CD4-positive, alpha-beta T cell (primary cell): ENCODE results near the gene TMEM203. TPM values are rescaled to one million over a fixed set of nuclear protein-coding genes. Genes with fewer than 3 reads are reported as not detected.

Experiments
- ATAC-seq: fragments of 200-7000 bp; cut with Tn5 transposase; one replicate; pipeline ENCODE4 v1.10.0; 2022; ENCODE audit warnings: mild to moderate bottlenecking; ENCODE audit not compliant: poor library complexity
- CTCF ChIA-PET: fragments of 350-600 bp; sonication (Branson Sonifier 250); formaldehyde crosslinking; loops from one replicate; lab custom pipeline; 2021; ENCODE audit warnings: antibody characterized with exemption, inconsistent platforms; lab: Charles Lee
- POLR2A ChIA-PET: fragments of 350-600 bp; sonication (Branson Sonifier 250); formaldehyde crosslinking; loops from one replicate; lab custom pipeline; 2021; ENCODE audit warnings: antibody characterized with exemption, inconsistent platforms; lab: Charles Lee
- DNase-seq, 14 experiments: peaks; one replicate each; pipeline ENCODE4 v3.0.0-alpha.2; 2013 to 2020; ENCODE audit warnings: mixed read lengths in 2 of 14
- H3K27ac ChIP-seq, 2 donors: one replicate each; pipeline versions ENCODE4 v1.5.1 to v1.7.0; 2013; ENCODE audit warnings: low read length in 2 of 2, low read depth in 1 of 2, mild to moderate bottlenecking in 1 of 2
- H3K27me3 ChIP-seq, 2 experiments: 1 replicate in 1 of 2; 2 replicates in 1 of 2; pipeline versions ENCODE4 v1.6.1 to v1.7.0; 2013; ENCODE audit warnings: low read length in 2 of 2, control low read depth in 1 of 2, mild to moderate bottlenecking in 1 of 2, moderate library complexity in 1 of 2; ENCODE audit not compliant: insufficient read depth in 2 of 2, control insufficient read depth in 1 of 2
- H3K36me3 ChIP-seq: one replicate; pipeline ENCODE4 v1.6.1; 2013; ENCODE audit warnings: low read length, control low read depth; ENCODE audit not compliant: insufficient read depth
- H3K4me1 ChIP-seq: one replicate; pipeline ENCODE4 v1.6.1; 2013; ENCODE audit warnings: low read length, control low read depth; ENCODE audit not compliant: insufficient read depth
- H3K4me3 ChIP-seq: one replicate; pipeline ENCODE4 v1.5.1; 2013; ENCODE audit warnings: mild to moderate bottlenecking, low read length, moderate library complexity
- H3K9me3 ChIP-seq, 2 experiments: 1 replicate in 1 of 2; 2 replicates in 1 of 2; pipeline versions ENCODE4 v1.6.1 to v1.7.0; 2013; ENCODE audit warnings: low read length in 2 of 2, mild to moderate bottlenecking in 2 of 2, control low read depth in 1 of 2, moderate library complexity in 1 of 2; ENCODE audit not compliant: control insufficient read depth in 1 of 2, insufficient read depth in 1 of 2
- H3K27ac Mint-ChIP-seq: one replicate; pipeline ENCODE4 v1.8.0; 2020; ENCODE audit warnings: mixed read lengths
- H3K27me3 Mint-ChIP-seq: one replicate; pipeline ENCODE4 v1.8.0; 2021; ENCODE audit warnings: mixed read lengths
- H3K36me3 Mint-ChIP-seq: one replicate; pipeline ENCODE4 v1.8.0; 2021; ENCODE audit warnings: low read depth, mixed read lengths
- H3K4me1 Mint-ChIP-seq: one replicate; pipeline ENCODE4 v1.8.0; 2021; ENCODE audit warnings: low read depth, mixed read lengths
- H3K4me3 Mint-ChIP-seq: one replicate; pipeline ENCODE4 v1.8.0; 2020; ENCODE audit warnings: mild to moderate bottlenecking, mixed read lengths
- H3K9me3 Mint-ChIP-seq: one replicate; pipeline ENCODE4 v1.8.0; 2020; ENCODE audit warnings: mixed read lengths
- intact Hi-C, 2 experiments: fragments of 100-400 bp; cut with DNase I in 1 of 2; cut with micrococcal nuclease in 1 of 2; formaldehyde crosslinking; loops; one replicate each; pipeline versions ENCODE4 v1.15.1 to v1.9.0; 2023 to 2025; cut with DNase I, micrococcal nuclease
- total RNA-seq, 174 experiments: library from RNA in 2 of 174; stranded (reverse) in 2 of 174; gene quantifications; one replicate each; pipeline ENCODE4 v1.2.3 and lab custom pipeline; 2021 to 2026
- TF ChIP-seq, protein P1 (sequence below): fragments of 200-600 bp; IDR thresholded peaks from one replicate; pipeline ENCODE4 v1.8.0; 2022; ENCODE audit warnings: antibody characterized with exemption, mild to moderate bottlenecking

Gene TMEM203
- total RNA-seq, 2 experiments from 2014 or later: 18.2 to 18.7 TPM

DNA sequence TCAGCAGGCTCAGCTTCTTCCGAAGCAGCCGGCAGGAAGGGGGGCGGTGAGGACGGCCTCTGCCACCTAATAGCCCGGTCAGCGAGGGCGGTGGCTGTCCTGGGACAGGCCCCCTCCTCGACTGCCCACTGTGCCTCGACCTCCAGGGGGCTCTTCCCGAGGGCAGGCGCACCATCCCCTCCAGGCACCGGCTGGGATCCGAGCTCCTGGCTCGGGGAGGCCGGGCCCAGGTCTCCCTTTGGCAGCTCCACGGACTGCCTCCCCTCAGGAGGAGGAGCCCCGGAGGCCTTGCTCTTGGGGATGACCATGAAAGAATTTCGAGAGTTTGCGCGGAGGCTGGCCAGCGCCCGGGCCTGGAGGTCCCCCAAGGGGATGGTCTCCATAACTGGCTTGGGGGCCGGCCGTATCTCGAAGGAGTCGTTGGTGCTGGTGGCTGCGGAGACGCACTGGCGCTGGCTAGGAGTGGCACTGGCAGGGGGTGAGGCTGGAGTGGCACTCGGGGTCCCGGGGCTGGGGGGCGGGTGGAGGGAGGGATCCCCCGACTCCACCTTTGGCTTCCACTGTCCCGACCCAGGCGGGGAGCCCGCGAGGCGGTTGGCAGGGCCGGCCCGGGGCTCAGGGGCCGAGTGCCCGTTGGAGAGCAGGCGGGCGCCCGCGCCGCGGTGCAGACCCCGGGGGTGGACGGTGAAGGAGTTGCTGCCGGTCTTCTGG lies 5.9 kb downstream of the TMEM203 start:
- no peak overlapping the region for H3K27ac ChIP-seq

DNA sequence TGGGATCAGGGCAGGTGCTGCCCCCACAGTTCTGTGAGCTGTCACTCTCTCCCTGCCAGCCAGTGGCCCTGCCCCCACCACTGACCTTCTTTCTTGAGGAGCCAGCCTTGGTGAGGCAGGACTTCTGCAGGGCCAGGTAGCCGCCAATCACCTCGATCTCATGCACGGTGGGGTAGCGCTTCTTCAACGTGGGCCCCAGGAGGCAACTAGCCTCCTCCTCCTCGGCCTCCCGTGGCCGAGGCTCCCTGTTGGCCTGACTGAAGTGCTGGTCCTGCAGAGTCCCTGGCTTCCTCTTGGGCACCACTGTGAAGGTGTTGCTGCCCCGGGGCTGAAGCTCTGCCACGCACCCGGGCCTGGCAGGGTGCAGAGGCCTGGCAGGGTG lies 6.6 kb downstream of the TMEM203 start:
- DNase-seq: no peak
- H3K4me3 ChIP-seq: no peak overlapping the region
- no peak overlapping the region for H3K27ac ChIP-seq
- H3K36me3 ChIP-seq: no peaks in the 10 kb centered on the region
- TF ChIP-seq, protein P1, sequence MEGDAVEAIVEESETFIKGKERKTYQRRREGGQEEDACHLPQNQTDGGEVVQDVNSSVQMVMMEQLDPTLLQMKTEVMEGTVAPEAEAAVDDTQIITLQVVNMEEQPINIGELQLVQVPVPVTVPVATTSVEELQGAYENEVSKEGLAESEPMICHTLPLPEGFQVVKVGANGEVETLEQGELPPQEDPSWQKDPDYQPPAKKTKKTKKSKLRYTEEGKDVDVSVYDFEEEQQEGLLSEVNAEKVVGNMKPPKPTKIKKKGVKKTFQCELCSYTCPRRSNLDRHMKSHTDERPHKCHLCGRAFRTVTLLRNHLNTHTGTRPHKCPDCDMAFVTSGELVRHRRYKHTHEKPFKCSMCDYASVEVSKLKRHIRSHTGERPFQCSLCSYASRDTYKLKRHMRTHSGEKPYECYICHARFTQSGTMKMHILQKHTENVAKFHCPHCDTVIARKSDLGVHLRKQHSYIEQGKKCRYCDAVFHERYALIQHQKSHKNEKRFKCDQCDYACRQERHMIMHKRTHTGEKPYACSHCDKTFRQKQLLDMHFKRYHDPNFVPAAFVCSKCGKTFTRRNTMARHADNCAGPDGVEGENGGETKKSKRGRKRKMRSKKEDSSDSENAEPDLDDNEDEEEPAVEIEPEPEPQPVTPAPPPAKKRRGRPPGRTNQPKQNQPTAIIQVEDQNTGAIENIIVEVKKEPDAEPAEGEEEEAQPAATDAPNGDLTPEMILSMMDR: no peak
- H3K27ac Mint-ChIP-seq: no peak overlapping the region
- H3K9me3 Mint-ChIP-seq: no peaks in the 10 kb centered on the region
- peaks cover 0 to 6% of the 10 kb centered on the region in 2 experiments for H3K9me3 ChIP-seq
- CTCF ChIA-PET: no interaction called here
- no peaks in the 10 kb centered on the region for H3K36me3 Mint-ChIP-seq
- POLR2A ChIA-PET: interaction anchor here (1.1 kb wide), 1 partner anchor 10 kb away, joined by 5 read pairs; the partner anchor contains the start of genes ANAPC2 and SSNA1
- H3K27me3 ChIP-seq: no peaks in the 10 kb centered on the region
- no peak for ATAC-seq
- no peaks in the 10 kb centered on the region for H3K27me3 Mint-ChIP-seq
- intact Hi-C loops: loop anchor here in 1 of 2 experiments (1.0 kb wide), 1 partner anchor 10 kb away; no protein-coding TSS in a partner anchor
- peaks cover 10% of the 10 kb centered on the region for H3K4me1 Mint-ChIP-seq
- H3K4me1 ChIP-seq: peaks cover 35% of the 10 kb centered on the region
- peak overlapping the region; percentile 51 for H3K4me3 Mint-ChIP-seq

More for the DNA sequence above, 5.9 kb downstream of the TMEM203 start:
- H3K36me3 ChIP-seq: peaks cover 2% of the 10 kb centered on the region
- Mint-ChIP-seq H3K4me3 (peak overlapping the region; percentile 86), H3K36me3 (no peaks in the 10 kb centered on the region), H3K27ac (no peak overlapping the region), H3K27me3 (no peaks in the 10 kb centered on the region), H3K9me3 (no peaks in the 10 kb centered on the region), H3K4me1 (peaks cover 17% of the 10 kb centered on the region)
- ChIA-PET POLR2A (interaction anchor here (1.1 to 1.7 kb wide), 2 partner anchors 11 kb away, joined by 5 to 39 read pairs; partner anchors contain the start of genes ANAPC2 and SSNA1), CTCF (no interaction called here)
- ATAC-seq (no peak), DNase-seq (no peak)
- no peaks in the 10 kb centered on the region for H3K27me3 ChIP-seq
- H3K4me3 ChIP-seq: no peak overlapping the region
- TF ChIP-seq, protein P1: no peak
- H3K4me1 ChIP-seq: peaks cover 42% of the 10 kb centered on the region
- peaks cover 0 to 6% of the 10 kb centered on the region in 2 experiments for H3K9me3 ChIP-seq
- intact Hi-C loops: loop anchor here in 1 of 2 experiments (2.0 kb wide), 1 partner anchor 23 kb away; the partner anchor contains the start of gene RNF208

DNA sequence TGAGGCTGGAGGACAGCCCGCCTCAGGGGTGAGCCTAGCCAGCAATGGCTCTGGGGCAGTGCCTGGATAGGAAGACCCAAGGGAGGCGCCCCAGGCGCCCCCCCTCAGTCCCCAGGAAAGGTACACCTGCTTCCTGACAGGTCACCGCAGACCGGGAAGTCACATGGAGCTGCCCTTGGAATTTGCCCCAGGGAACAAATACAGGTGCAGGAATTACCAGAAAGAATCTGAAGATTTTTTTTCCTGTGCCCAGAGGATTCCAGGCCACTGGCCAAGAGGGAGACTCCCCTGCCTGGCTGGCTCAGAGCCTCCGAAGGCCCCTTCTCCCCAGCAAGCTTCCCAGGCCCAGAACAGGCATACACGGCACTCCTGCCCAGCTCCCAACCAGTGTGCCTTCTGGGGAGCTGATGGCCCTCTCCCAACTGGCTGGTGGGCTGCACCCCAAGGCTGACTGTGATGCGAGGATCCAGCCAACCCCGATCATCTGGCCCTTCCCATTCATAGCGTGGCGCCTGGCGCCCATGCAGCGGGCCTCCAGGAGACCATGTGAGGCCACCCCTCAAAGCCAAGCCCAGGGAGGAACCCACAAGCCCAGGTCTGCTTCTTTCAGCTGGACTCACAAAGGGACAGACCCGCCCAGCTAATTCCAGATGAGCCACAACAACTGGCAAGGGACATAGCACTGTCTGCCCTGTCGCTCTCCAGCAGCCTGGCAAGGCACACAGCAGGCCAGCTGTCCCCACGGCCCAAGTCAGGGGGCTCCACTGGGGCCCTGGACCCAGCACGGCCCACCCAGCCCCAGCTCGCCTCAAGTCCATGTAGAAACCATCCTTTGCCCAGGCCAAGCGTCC lies 7.2 kb downstream of the TMEM203 start:
- POLR2A ChIA-PET: interaction anchor here (0.8 to 1.1 kb wide), 2 partner anchors 9 to 25 kb away, joined by 4 to 5 read pairs; partner anchors contain the start of genes ANAPC2 and SSNA1
- no peaks in the 10 kb centered on the region for H3K36me3 Mint-ChIP-seq
- Histone ChIP-seq H3K9me3 (peaks cover 0 to 6% of the 10 kb centered on the region in 2 experiments), H3K36me3 (no peaks in the 10 kb centered on the region), H3K4me1 (peaks cover 29% of the 10 kb centered on the region), H3K4me3 (no peak overlapping the region), H3K27ac (no peak overlapping the region), H3K27me3 (no peaks in the 10 kb centered on the region)
- no peaks in the 10 kb centered on the region for H3K27me3 Mint-ChIP-seq
- ATAC-seq (no peak), DNase-seq (no peak)
- H3K27ac Mint-ChIP-seq: no peak overlapping the region
- intact Hi-C loops: loop anchor here in 1 of 2 experiments (1.0 kb wide), 1 partner anchor 9 kb away; no protein-coding TSS in a partner anchor
- peaks cover 10% of the 10 kb centered on the region for H3K4me1 Mint-ChIP-seq
- peak overlapping the region; percentile 51 for H3K4me3 Mint-ChIP-seq
- CTCF ChIA-PET: interaction anchor here (0.6 kb wide), 1 partner anchor 41 kb away, joined by 3 read pairs; no protein-coding TSS in a partner anchor
- TF ChIP-seq, protein P1: no peak
- H3K9me3 Mint-ChIP-seq: no peaks in the 10 kb centered on the region
